A673 (cell line): Measurements from ENCODE around the gene MIPOL1. TPM values are rescaled to one million over a fixed set of nuclear protein-coding genes. Genes with fewer than 3 reads are reported as not detected.

ENCODE experiments used
- BruUV-seq: library from RNA; stranded (reverse); fragments of 400-500 nt; replicated peaks from 2 replicates; lab custom pipeline; 2021; lab: Mats Ljungman, UMichigan
- CTCF ChIA-PET: fragments of 300-600 bp; sonication (Branson Sonifier 250); formaldehyde crosslinking; loops from one replicate; lab custom pipeline; 2022; ENCODE audit warnings: antibody characterized with exemption; lab: Charles Lee
- POLR2A ChIA-PET: fragments of 300-600 bp; sonication (Branson Sonifier 250); formaldehyde crosslinking; loops from one replicate; lab custom pipeline; 2022; ENCODE audit warnings: antibody characterized with exemption; ENCODE audit not compliant: low non-redundant PET; lab: Charles Lee
- DNase-seq: peaks from one replicate; pipeline ENCODE4 v3.0.0-alpha.2; 2015; ENCODE audit warnings: low spot score
- H3K27ac ChIP-seq: fragments of 200-600 bp; sonication (generic); 2 replicates; pipeline ENCODE4 v1.5.1; 2016; ENCODE audit warnings: mixed run types, low read depth, mild to moderate bottlenecking, mixed read lengths, antibody characterized with exemption, low read length; ENCODE audit not compliant: poor library complexity, severe bottlenecking
- H3K27me3 ChIP-seq: fragments of 200-600 bp; sonication (generic); replicated peaks from 2 replicates; pipeline ENCODE4 v1.6.1; 2017; ENCODE audit warnings: mixed run types, low read depth, mild to moderate bottlenecking, mixed read lengths, antibody characterized with exemption, low read length; ENCODE audit not compliant: insufficient read depth, poor library complexity
- H3K36me3 ChIP-seq: fragments of 200-600 bp; sonication (generic); 2 replicates; pipeline ENCODE4 v1.6.1; 2016; ENCODE audit warnings: mixed run types, mild to moderate bottlenecking, mixed read lengths, antibody characterized with exemption, low read length; ENCODE audit not compliant: insufficient read depth, poor library complexity, severe bottlenecking
- H3K4me1 ChIP-seq: fragments of 200-600 bp; sonication (generic); 2 replicates; pipeline ENCODE4 v1.6.1; 2017; ENCODE audit warnings: mixed run types, mild to moderate bottlenecking, mixed read lengths, antibody characterized with exemption, low read length; ENCODE audit not compliant: insufficient read depth, poor library complexity, severe bottlenecking
- H3K4me3 ChIP-seq: fragments of 200-600 bp; sonication (generic); 2 replicates; pipeline ENCODE4 v1.5.1; 2016; ENCODE audit warnings: low read depth, mixed run types, mild to moderate bottlenecking, mixed read lengths, low read length; ENCODE audit not compliant: poor library complexity, severe bottlenecking
- H3K9me3 ChIP-seq: fragments of 200-600 bp; sonication (generic); 2 replicates; pipeline ENCODE4 v1.6.1; 2016; ENCODE audit warnings: mixed run types, low read depth, mild to moderate bottlenecking, mixed read lengths, antibody characterized with exemption, low read length; ENCODE audit not compliant: poor library complexity, severe bottlenecking
- CTCF ChIP-seq: fragments of 300-800, 200-600 bp; sonication (generic); conservative IDR thresholded peaks from 2 replicates; pipeline ENCODE4 v1.5.1; 2017; ENCODE audit warnings: low read depth, mild to moderate bottlenecking, antibody characterized with exemption, low read length, moderate library complexity, mixed read lengths
- EZH2 ChIP-seq: fragments of 200-600 bp; sonication (generic); IDR thresholded peaks from 2 replicates; pipeline ENCODE4 v1.6.1; 2017; ENCODE audit warnings: borderline replicate concordance, low read depth, mild to moderate bottlenecking, mixed read lengths, antibody characterized with exemption, low read length; ENCODE audit not compliant: poor library complexity, severe bottlenecking
- intact Hi-C: fragments of 100-400 bp; cut with micrococcal nuclease; formaldehyde crosslinking; loops from one replicate; pipeline ENCODE4 v1.10.0; 2022; ENCODE audit not compliant: unreplicated experiment
- total RNA-seq: library from RNA; stranded (reverse); gene quantifications from 2 replicates; pipeline ENCODE4 v1.2.3, GENCODE V29; 2021

The MIPOL1 gene
- total RNA-seq, 1 experiment from 2014 or later: 15.0 TPM

DNA sequence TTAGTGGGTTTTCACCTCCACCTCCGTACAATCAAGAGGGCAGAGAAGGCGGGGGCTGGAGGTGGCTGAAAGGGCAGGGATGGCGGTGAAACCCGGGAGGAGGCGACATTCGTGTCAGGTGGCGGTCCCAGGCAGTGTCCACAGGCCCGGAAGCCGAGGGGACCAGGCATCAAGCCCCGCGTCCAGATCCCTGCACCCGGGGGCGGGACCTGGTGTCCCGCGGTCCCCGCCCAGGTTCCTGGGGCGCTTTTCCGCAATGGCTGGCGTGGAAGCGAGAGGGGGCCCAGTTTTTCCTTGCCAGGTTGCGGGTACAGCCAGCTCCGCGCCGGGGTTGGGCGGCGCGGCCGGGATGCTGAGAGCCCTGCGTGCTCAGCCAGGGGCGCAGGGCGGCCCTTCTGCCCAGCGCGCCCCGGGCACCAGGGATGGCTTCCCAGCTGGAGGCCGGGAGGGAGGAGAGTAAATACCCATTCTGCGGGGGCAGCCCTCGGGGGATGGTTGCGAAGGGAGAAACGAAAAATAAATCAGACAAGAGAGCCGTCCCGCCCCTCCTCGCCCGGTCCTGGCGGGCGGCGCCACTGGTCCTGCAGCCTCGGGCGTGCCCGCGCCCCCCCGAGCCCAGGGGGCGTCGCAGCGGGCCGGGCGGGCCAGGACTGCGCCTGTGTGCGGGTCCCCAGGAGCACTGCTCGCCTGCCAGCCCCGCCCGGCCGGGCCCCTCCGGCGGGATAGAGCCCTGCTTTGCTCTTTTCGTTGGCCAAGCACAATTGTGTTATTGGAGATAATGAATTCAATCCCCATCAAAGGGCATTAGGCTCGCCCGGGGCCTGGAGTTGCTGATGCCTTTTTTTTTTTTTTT, 385.8 kb downstream of the MIPOL1 start:
- no peak overlapping the region for H3K27ac ChIP-seq
- TF ChIP-seq EZH2 (no peak), CTCF (no peak)
- no peaks in the 10 kb centered on the region for H3K4me1 ChIP-seq
- POLR2A ChIA-PET: no interaction called here
- intact Hi-C loops: no loop called here
- H3K9me3 ChIP-seq: no peaks in the 10 kb centered on the region
- CTCF ChIA-PET: no interaction called here
- no peak overlapping the region for H3K4me3 ChIP-seq
- no TSS peak for BruUV-seq
- no peak for DNase-seq
- H3K36me3 ChIP-seq: no peaks in the 10 kb centered on the region
- H3K27me3 ChIP-seq: peaks cover 74% of the 10 kb centered on the region

DNA sequence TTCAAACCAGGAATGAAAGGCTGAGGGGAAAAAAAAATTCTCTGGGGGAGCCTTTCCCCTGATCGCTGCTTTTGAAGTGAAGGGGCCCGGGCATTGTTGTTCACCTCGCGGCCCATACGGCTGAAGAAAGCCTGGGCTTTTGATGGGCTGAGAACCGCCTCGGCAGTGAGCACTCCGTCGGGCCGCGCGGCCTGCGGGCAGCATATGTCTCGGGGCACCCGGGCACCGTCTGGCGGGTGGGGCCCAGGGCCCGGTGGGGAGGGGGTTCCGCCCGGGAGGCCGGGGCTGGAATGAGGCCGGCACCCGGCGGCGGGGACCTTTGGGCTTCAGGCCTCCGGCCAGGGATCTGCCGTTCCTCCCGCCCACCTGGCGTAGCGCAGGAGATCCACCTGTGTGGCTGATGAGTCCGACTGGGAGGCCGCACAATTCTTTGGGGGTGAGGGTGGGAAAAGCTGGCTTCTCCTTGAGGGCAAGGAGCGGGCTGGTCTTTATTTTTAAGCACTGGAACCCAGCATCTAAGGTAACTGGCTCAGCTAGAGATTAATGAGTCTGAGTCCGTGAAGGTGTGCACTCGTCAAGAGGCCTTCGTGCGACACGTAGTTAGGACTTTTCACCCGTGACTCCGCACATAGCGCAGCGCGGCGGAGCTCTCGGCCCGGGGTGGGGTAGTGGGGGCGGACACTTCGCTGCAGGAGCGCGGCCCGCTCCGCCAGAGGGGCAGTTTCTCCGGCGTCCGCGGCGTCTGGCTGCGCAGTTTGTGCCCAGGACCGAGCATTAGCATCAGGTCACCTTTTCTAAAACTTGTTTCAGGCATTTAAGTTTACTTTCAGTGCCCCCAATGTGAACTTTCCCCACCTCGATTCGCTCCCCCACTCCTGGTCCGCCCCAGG, 386.7 kb downstream of the MIPOL1 start:
- POLR2A ChIA-PET: no interaction called here
- no peak overlapping the region for H3K27ac ChIP-seq
- intact Hi-C loops: no loop called here
- H3K4me3 ChIP-seq: no peak overlapping the region
- CTCF ChIA-PET: interaction anchor here (0.6 kb wide), 1 partner anchor 218 kb away, joined by 5 read pairs; no protein-coding TSS in a partner anchor
- H3K9me3 ChIP-seq: no peaks in the 10 kb centered on the region
- H3K27me3 ChIP-seq: peaks cover 83% of the 10 kb centered on the region
- no peak for DNase-seq
- H3K4me1 ChIP-seq: no peaks in the 10 kb centered on the region
- no peaks in the 10 kb centered on the region for H3K36me3 ChIP-seq
- no TSS peak for BruUV-seq
- TF ChIP-seq CTCF: no peak
- peak; percentile 89 for TF ChIP-seq EZH2

- Histone ChIP-seq H3K36me3 (no peaks in the 10 kb centered on the region), H3K4me3 (no peak overlapping the region), H3K4me1 (no peaks in the 10 kb centered on the region), H3K27ac (no peak overlapping the region), H3K27me3 (peaks cover 89% of the 10 kb centered on the region), H3K9me3 (no peaks in the 10 kb centered on the region)
- ChIA-PET POLR2A (no interaction called here), CTCF (interaction anchor here (0.6 kb wide), 1 partner anchor 318 kb away, joined by 3 read pairs; no protein-coding TSS in a partner anchor)
- no peak for TF ChIP-seq CTCF
- no peak for TF ChIP-seq EZH2
- intact Hi-C loops: no loop called here
- no peak for DNase-seq
- BruUV-seq: no TSS peak
These were observed 387.4 kb downstream of the MIPOL1 start for GRCh38 chr14:37585101-37585511.
